ENCODE results near the gene BRD1. TPM values are rescaled to one million over a fixed set of nuclear protein-coding genes. Genes with fewer than 3 reads are reported as not detected.

Gene BRD1
- total RNA-seq, 1 donor from 2014 or later: 40.3 TPM

DNA sequence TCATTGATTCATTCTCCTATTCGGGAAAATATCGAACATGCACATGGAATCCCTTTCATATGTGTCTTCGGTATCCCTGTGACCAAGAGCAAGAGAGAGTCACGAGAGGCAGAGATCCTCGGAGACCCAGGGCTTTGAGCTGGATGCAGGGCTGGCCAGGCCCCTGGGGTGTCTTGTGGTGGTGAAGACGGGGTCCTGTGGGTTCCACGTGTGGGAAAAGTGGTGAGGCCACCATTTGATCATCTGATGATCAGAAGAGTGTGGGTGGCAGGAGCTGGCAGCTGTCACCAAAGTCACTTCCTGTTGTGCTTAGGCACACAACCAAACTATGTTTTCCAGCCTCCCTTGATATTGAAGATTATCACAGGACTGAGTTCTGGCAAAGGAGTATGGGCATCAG lies 94.0 kb downstream of the BRD1 start:
- H3K36me3 Mint-ChIP-seq (ENCODE audit: low read depth, unreplicated experiment): peaks cover 3% of the 10 kb centered on the region
- H3K4me1 Mint-ChIP-seq (ENCODE audit: unreplicated experiment): no peaks in the 10 kb centered on the region
- TF ChIP-seq, protein P1, sequence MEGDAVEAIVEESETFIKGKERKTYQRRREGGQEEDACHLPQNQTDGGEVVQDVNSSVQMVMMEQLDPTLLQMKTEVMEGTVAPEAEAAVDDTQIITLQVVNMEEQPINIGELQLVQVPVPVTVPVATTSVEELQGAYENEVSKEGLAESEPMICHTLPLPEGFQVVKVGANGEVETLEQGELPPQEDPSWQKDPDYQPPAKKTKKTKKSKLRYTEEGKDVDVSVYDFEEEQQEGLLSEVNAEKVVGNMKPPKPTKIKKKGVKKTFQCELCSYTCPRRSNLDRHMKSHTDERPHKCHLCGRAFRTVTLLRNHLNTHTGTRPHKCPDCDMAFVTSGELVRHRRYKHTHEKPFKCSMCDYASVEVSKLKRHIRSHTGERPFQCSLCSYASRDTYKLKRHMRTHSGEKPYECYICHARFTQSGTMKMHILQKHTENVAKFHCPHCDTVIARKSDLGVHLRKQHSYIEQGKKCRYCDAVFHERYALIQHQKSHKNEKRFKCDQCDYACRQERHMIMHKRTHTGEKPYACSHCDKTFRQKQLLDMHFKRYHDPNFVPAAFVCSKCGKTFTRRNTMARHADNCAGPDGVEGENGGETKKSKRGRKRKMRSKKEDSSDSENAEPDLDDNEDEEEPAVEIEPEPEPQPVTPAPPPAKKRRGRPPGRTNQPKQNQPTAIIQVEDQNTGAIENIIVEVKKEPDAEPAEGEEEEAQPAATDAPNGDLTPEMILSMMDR (IDR thresholded peaks at IDR 0.05; ENCODE audit: unreplicated experiment): no peak
- peaks cover 5% of the 10 kb centered on the region for H3K9me3 Mint-ChIP-seq (ENCODE audit: unreplicated experiment)
- peaks cover 2% of the 10 kb centered on the region for H3K27me3 Mint-ChIP-seq (ENCODE audit: unreplicated experiment)
- DNase-seq (ENCODE audit: low spot score): no peak
- H3K4me3 Mint-ChIP-seq (ENCODE audit: unreplicated experiment): no peak overlapping the region
- H3K27ac Mint-ChIP-seq (ENCODE audit: unreplicated experiment): no peak overlapping the region

DNA sequence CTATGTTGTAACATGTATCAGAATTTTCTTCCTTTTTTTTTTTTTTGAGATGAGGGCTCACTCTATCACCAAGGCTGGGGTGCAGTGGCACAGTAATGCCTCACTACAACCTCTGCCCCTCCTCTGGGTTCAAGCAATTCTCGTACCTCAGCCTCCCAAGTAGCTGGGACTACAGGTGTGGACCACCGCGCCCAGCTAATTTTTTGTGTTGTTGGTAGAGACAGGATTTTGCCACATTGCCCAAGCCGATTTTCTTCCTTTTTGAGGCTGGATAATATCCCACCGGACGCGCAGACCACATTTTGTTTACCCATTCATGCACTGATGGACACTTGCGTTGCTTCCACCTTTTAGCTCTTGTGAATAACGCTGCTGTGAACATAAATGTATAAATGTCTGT lies 97.0 kb downstream of the BRD1 start:
- no peak for DNase-seq (ENCODE audit: low spot score)
- peaks cover 4% of the 10 kb centered on the region for H3K27me3 Mint-ChIP-seq (ENCODE audit: unreplicated experiment)
- no peak overlapping the region for H3K27ac Mint-ChIP-seq (ENCODE audit: unreplicated experiment)
- no peaks in the 10 kb centered on the region for H3K9me3 Mint-ChIP-seq (ENCODE audit: unreplicated experiment)
- no peak overlapping the region for H3K4me3 Mint-ChIP-seq (ENCODE audit: unreplicated experiment)
- TF ChIP-seq, protein P1 (IDR thresholded peaks at IDR 0.05; ENCODE audit: unreplicated experiment): no peak
- H3K4me1 Mint-ChIP-seq (ENCODE audit: unreplicated experiment): peaks cover 16% of the 10 kb centered on the region
- no peaks in the 10 kb centered on the region for H3K36me3 Mint-ChIP-seq (ENCODE audit: low read depth, unreplicated experiment)

DNA sequence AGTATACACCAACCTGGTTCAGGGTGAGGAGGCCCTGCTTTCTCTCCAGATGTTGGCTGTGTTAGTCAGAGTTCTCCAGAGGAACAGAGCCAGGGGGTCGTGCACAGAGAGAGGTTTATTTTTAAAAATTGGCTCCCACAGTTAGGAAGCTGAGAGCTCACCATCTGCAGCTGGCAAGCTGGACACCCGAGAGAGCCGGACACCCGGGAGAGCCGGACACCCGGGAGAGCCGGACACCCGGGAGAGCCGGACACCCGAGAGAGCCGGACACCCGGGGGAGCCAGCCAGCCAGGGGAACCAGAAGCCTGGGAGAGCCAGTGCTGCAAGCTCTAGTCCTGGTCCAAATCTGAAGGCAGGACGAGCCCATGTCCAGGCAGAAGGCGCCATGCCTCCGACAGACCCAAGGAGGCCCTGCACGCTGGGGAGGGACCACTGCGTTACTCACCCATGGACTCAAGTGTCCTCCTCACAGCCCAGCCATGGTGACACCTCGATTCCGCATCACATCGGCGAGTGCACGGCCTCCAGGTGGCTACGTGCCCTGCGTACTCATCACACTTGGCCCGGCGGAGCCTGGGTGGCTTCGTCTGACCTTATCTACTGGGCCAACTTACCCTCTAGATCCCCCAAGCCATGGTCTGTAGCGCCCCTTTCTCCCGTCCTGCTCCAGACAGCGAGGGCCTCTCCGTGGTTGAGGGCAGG lies 99.0 kb downstream of the BRD1 start:
- TF ChIP-seq, protein P1 (IDR thresholded peaks at IDR 0.05; ENCODE audit: unreplicated experiment): no peak
- no peak overlapping the region for H3K4me3 Mint-ChIP-seq (ENCODE audit: unreplicated experiment)
- no peaks in the 10 kb centered on the region for H3K9me3 Mint-ChIP-seq (ENCODE audit: unreplicated experiment)
- no peak overlapping the region for H3K27ac Mint-ChIP-seq (ENCODE audit: unreplicated experiment)
- H3K4me1 Mint-ChIP-seq (ENCODE audit: unreplicated experiment): peaks cover 19% of the 10 kb centered on the region
- no peaks in the 10 kb centered on the region for H3K36me3 Mint-ChIP-seq (ENCODE audit: low read depth, unreplicated experiment)
- no peak for DNase-seq (ENCODE audit: low spot score)
- H3K27me3 Mint-ChIP-seq (ENCODE audit: unreplicated experiment): peaks cover 6% of the 10 kb centered on the region

DNA sequence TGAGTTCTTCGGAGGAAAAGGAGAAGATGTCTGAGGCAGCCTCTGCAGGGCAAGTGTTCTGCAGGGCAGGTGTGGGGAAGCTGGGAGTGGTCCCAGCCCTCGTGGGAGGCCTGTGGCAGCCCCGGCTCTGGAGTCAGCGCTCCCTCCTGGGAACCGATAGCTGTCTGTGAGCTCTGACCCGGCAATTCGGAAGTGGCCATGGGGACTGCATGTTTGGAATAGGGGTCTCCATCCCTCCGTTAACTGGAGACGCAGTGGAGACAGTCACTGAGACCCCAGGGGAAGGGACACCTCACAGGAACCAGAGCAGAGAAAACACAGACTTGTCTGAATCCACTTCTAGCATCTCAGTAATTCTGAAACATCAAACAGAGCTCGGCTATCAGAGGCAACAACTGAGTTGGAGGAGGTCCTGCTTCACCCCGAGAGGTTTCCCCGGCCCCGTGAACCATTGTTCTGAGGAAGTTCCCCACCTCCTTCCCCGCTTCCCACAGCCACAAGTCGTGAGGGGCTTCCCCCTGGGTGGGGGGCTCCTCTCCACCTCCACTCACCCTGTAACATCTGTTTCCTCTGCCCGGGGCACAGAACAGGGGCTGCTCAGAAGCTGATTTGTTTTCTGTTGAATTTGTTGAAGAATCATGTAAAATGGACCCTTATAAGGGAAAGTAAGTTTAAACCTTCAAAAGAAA lies 99.6 kb downstream of the BRD1 start:
- Mint-ChIP-seq H3K27ac (ENCODE audit: unreplicated experiment) (no peak overlapping the region), H3K36me3 (ENCODE audit: low read depth, unreplicated experiment) (no peaks in the 10 kb centered on the region), H3K4me3 (ENCODE audit: unreplicated experiment) (no peak overlapping the region), H3K9me3 (ENCODE audit: unreplicated experiment) (no peaks in the 10 kb centered on the region), H3K27me3 (ENCODE audit: unreplicated experiment) (peaks cover 4% of the 10 kb centered on the region), H3K4me1 (ENCODE audit: unreplicated experiment) (peaks cover 23% of the 10 kb centered on the region)
- DNase-seq (ENCODE audit: low spot score): no peak
- TF ChIP-seq, protein P1 (IDR thresholded peaks at IDR 0.05; ENCODE audit: unreplicated experiment): no peak

Data from endothelial cell (in vitro differentiated cells).